GM19467 (cell line): ENCODE measurements around the gene ALG14.
"Not testable (repeated sequence)": the region's sequence is repeated elsewhere in the genome, so short reads cannot be mapped to it uniquely, and the experiment has no call there.

ENCODE experiments used
- ATAC-seq: cut with Tn5 transposase; IDR thresholded peaks from one replicate; pipeline ENCODE4 v1.9.1; 2021; ENCODE audit warnings: mild to moderate bottlenecking, moderate library complexity; ENCODE audit not compliant: unreplicated experiment

The ALG14 gene

DNA sequence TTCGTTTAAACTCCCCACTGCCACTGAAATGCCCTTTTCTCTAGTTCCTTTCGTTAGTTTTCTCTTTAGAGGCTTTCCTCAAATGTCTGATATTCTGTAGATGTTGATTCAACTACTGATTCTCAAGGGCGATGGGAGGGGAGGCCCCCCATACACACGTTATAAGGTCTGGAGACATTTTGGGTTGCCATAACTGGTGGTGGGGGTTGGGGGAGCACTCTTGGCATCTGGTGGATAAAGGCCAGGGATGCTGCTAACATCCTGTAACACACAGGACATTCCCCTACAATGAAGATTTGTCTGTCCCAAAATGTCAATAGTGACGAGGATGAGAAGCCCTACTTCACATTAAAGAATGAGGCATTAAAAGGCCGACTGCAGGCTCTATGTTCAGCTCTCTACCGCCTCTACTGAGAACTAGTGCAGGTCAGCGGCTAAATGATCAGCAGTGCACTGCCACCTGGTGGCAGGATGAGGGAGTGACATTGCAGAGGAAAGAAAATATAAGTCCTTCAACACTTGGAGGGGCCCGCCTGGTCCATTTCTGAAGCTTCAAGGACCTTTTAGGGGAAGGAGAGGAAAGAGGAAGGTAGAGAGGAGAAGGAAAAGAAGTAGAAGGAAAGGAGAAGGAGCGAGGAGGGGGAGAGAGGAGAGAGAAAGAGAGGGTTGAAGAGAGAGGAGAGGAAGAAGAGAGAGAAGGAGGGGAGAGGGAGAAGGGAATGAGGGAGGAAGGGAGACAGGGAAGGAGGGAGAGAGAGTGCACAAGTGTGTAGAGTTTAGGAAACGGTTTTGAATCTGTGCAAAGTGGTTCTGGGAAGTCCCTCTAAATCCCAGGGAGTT is 29.4 kb downstream of the ALG14 start:
- ATAC-seq, result peak; percentile 85

DNA sequence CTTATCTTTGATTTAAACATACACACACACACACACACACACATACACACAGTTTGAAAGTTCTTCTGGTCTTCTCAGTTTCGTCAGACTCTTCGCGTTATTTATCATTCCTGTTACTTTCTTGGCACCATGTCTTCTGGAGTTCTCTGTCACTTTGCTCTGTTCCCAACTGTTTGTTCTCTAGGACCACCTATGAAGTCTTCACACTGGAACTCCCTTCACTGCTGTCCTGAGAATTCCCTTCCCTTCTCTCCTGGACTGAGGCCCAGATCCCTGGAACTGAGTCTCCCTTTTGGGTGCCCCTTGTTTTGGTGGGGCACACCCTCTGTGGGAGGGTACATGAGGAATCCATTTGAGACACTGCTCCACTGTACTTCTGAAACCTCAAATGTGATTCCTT is 30.5 kb downstream of the ALG14 start:
- no peak for ATAC-seq

DNA sequence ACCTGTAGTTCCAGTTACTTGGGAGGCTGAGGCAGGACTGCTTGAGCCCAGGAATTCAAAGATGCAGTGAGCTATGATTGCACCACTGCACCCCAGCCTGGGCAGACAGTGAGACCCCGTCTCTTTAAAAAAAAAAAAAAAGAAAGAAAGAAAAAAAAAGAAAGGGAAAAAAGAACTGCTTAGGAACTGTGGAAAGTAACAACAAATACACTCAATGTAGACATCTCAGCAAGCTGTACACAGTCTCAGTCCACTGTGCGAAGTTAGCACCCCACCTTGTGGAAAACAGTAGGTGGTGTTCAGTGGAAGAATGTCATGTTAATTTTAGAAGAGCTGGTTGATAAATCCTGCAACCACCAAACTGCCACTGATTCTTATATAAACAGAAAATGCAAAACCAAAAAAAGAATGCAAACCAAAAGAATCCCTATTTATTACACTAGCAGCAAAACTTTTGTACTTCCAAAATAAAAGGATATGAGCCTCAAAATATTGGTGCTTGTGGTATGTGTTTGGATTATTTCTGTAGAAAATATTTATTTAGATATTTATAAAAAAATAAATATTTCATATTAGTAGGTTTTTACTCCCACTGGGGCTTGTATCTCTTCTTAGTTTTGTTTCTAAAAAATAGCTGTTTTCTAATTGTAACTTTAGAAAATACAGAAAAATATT is 31.1 kb downstream of the ALG14 start:
- ATAC-seq, result no peak

DNA sequence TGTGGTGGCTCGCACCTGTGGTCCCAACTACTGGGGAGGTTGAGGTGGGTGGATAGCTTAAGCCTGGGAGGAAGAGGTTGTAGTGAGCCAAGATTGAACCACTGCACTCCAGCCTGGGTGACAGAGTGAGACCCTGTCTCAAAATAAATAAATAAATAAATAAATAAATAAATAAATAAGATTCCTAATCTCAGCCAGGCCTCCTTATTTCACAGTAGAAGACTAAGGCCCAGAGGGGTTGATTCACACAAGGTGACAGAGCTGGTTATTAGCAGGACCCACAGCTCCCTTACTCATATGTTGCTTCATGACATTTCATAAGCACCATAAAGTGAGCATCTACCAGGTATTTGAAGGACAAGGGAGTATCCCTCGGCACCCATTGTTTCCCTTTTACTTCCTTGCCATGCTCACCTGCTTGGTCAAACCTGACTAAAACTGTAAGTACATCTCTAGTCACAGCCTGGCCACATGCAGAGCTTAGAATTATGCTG is 32.7 kb downstream of the ALG14 start:
- no peak for ATAC-seq

DNA sequence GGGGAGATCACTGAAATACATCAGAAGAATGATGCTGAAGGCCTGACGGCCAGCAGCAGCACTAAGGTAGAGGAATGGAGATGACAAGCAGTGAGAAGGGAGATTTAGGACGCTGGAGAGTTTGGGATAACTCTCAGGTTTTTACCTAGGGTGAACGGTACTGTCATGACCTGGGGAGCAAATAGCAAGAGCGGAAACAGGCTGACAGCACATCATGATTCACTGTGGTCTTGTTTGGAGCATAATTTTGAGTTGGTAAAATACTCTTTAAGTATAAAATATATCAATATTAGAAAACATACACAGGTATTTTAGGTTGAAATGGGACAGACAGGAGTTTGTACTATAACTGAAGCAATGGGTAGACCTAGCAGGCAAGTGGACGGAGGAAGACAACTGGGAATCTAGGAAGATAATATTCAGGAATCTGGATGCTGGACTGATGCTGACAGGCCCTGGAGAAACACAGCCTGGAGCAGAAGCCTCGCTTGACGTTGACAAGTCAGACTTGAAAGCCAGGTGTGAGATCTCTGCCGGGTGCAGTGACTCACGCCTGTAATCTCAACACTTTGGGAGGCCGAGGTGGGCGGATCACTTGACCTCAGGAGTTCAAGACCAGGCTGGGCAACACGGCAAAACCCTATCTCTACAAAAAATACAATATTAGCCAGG is 33.3 kb downstream of the ALG14 start:
- ATAC-seq, result no peak

GRCh38 chr1:95035536-95035935 is 37.2 kb downstream of the ALG14 start:
- ATAC-seq, result no peak

DNA sequence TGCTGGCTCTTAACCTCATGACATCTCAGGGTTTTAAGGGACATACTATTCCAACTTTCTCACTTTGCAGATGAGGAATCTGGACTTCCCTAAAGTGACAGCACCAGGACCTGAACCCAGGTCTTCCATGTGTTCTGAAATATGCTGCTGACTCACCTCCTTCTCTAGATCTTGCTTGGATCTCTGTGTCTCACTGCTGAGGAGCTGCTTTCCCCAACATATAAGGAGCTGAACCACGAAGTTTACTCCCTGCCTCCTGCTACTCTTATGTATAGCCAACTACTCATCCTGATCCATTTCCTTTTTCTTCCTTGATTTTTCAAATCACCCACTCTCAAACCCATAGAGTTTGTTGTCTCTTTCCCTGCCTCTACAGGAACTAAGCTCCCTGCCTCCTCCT is 38.2 kb downstream of the ALG14 start:
- no peak for ATAC-seq

- ATAC-seq, result no peak
Measured at GRCh38 chr1:95033843-95034242, 38.9 kb downstream of the ALG14 start.

DNA sequence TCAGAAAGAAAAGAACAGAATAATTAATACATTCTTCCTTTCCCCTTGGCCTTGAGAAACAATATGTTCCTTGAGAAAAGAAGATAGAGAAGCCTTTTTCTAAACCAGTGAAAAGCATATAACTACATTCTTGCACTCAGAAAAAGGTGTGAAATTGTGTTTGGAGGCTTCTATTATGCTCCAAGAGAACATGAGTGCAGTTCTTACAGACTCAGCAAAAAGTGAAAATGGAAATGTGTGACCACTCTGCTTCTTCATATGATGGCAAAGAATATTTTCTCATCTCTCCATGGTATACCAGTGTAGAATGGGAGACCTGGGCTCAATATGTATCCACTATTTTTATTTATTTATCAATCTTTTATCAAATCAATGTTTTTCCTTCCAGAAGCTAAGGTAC is 43.2 kb downstream of the ALG14 start:
- ATAC-seq, result no peak

- ATAC-seq, result no peak
Measured at GRCh38 chr1:95028954-95029353, 43.8 kb downstream of the ALG14 start.

DNA sequence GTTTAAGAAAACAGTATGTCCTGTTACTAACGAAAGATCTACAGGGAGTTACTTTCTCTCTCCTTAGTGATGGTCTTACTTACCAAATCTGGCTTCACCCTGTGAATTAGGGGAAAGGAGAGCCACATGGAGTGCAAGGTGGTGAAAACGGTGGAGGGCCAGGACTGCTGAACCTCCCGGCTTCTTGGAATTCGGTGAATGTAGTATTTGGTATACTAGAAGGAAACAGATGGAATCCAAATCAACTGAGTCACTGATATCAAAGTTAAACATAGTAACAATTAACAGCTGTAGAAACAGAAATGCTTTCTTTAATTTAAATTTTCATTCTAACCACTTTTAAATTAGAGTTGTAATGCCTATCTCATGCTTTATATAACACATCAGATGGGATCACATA is 45.7 kb downstream of the ALG14 start:
- no peak for ATAC-seq

DNA sequence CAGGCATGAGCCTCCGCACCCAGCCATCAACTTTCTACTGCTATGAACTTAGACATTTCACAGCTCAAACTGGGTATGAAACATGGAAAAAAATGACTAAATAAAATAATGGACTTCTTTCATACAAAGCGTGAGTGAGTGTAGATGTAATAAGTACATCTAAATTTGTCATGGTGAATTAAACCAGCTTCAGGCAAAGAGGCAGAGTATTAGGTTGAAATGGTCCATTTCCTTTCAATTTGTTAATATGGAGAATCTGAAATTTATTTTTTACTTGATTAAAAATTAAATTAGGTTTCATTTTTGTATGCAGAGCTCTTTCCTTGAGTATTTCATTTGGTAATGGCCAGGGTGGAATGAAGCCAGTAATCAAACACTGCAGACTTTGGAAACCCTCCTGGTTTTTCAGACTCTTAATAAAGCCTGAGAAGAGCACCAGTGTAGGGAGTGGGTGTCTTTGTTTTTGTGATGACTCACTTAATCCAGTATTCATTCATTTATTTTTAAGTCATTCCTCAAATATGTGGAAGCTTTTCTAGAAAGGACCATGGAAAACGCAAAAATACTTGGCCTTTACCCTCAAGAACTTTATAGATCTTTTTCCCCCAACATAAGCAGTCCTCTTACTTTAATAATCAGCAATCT is 49.2 kb downstream of the ALG14 start:
- no peak for ATAC-seq

DNA sequence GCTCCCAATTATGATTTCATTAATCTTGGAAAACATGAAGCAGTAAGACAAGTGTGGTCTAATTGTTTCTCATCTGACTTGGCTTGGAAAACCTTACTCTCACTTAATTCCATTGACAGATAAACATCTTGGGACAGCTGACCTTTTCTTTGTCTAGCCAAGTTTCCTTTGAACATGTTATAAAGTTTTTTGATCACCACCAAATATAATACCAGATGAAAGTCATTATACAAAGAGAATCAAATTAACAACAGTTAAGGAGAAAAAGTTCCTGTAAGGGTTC is 50.2 kb downstream of the ALG14 start:
- ATAC-seq, result no peak

GRCh38 chr1:95021805-95022643 is 50.7 kb downstream of the ALG14 start:
- ATAC-seq, result no peak

DNA sequence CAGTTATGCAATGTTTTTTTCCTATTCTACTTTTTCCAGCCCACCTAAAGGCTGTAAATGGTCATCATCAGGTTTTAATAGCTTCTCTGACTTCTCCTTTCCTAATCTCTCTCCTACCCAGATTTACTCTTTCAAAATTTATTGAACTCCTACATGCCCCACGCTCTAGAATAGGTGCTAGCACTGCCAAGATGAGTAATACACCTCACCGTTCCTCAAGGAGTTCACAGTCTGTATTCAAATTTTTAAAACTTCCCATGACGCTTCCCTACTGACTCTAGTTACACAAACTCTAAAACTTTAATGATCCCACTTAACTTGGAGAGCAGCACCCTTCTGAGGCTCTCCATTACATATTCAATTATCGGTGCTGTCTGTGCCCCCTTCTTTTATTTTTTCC is 51.6 kb downstream of the ALG14 start:
- ATAC-seq, result no peak

- ATAC-seq, result not testable (repeated sequence)
Measured at GRCh38 chr1:95019466-95019865, 53.3 kb downstream of the ALG14 start.

- no peak for ATAC-seq
Measured at GRCh38 chr1:95018602-95019369, 54.0 kb downstream of the ALG14 start.

GRCh38 chr1:95017775-95018174 is 55.0 kb downstream of the ALG14 start:
- no peak for ATAC-seq

- ATAC-seq, result no peak
Measured at GRCh38 chr1:95015076-95015475, 57.7 kb downstream of the ALG14 start.
